ENCODE measurements around the gene PLCB2.

The PLCB2 gene

DNA sequence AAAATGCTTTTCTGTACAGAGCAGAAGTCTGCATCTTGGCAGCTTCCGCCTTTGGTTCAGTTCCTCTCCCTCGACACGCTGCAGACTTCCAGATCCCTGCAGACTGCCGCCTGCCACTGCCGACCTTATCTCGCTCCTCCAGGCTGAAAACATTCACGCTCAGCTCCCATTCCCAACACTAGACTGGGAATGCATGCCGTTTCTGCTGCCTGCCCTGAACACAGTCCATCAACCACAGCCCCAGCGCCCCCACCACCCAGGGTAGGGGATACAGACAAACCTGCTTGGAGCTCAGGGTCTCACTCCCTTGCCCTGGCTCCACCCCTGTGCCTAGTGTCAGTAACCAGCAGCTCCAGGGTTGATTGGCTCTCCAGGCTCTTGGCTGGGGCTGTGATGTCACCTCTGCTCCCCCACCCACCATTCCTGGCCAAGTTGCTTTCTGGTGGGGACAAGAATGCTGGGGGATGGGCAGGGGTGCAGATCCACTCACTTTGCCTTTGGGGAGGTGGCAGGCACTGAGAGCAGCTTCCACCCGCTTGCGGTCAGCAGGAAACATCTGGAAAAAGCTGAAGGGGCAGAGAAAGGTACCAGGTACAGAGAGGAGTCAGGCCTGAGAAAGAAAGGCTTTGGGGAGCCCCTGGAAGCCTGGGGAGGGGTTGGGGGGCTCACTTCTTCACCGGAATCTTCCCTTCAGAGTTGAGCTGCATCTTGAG, 6.1 kb downstream of the PLCB2 start:
- no peak for DNase-seq

DNA sequence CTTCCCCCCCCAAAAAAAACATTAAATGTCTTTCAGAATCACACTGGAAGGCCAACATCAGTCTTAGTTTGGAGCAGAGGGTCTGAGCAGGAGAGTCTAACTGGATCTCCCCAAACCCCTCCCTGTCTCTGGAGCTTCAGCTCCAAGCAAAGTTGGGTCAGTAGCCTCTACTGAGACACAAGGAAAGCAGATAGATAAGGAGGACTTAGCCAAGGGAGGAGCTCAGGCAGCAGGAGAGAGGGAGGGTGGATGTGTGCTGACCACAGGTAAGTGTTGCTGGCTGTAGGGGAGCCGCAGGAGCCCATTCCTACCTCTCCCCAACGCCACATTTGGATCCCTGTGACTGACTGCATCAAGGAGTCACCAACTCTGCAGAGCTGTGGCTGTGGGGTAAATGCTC, 7.0 kb downstream of the PLCB2 start:
- DNase-seq: no peak

DNA sequence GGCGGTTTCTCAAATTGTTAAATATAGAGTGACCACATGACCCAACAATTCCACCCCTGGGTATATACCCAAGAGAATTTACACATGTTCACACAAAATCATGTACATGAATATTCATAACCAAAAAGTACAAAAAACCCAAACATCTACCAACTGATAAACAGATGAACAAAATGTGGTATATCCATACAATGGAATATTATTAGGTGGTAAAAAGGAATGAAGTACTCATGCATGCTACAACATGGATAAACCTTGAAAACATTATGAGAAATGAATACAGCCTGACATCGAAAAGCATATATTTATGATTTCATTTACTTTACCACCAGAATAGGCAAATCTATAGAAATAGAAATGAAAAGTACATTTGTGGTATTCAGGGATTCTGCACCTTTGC, 7.4 kb downstream of the PLCB2 start:
- DNase-seq: no peak

DNA sequence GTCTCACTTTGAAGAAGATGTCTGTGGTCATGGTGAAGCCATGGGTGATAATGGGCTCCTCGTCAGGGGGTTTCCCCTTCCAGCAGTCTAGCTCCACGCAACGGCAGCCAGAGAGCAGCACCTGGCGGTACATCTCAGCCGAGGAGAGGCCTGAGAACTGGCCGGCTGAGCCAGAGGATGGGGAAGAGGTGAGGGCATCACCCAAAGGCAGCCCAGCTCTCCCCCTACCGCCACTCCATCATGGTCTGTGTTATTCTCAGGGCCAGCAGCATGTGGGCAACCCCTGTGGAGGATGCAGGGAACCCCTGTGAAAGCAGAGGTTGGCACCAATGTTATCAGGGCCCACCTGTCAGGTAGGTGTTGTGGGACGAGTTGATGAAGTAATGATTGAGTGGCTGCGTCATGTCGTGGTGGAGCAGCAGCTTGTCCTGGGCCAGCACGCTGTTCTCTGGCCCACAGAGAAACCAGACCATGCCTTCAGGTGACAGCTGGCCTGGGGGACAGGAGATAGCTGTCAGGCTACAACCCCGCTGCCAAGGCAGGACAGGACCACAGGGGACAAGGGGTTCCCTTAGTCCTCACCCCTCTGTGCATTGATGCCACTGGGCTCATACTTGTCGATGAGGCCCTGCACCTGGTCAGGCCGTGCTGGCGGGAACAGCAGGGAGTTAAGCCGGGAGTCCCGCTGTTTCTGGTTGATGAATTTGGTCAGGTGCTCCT, 9.4 kb downstream of the PLCB2 start:
- no peak for DNase-seq

DNA sequence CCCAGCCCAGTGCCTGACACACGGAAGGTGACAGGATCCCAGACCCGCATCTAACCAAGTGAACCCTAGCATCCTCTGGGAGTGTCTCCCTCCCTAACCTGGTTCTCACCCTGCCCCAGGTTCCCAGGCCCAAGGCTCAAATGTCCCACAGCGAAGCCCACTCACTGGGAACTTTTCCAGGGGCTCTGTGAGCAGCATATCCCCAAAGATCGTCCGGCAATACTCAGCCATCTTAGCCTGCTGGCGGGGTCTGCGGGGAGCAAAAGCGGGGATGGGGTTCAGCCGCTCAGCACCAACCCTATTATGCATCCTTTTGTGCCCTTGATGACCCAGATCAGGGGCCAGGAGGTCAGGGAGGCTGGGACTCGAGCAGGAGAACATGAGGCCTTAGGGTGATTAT, 10.4 kb downstream of the PLCB2 start:
- DNase-seq: no peak

DNA sequence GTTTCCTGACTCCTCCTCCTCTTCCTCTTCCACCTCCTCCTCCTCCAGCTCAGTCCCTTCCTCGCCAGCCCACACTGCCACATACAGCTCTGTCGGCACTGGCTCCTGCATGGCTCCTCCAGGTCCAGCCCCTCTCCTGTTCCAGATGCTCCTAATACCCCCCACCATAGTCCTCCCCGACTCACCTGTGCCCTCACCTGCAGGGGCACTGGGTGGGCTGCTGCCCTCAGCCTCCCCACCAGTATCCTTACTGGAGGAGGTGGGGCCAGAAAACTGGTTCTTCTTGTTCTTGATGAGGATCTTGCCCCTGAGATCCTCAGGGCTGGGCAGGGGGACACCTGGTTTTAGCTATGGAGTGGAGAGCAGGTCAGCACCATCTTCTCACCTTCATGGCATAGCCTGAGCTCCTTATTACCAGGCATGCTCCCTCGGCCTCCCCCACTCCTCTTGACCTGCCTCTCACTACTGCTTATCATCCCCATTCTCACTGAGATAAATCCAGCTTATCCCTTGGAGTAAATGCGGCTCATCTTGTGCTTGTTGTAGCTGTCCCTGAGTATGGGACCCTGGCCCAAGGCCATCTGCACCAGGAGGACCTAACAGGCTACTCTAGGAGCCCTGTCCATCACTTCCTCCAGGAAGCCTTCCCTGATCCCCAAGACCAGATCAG, 11.0 kb downstream of the PLCB2 start:
- no peak for DNase-seq

DNA sequence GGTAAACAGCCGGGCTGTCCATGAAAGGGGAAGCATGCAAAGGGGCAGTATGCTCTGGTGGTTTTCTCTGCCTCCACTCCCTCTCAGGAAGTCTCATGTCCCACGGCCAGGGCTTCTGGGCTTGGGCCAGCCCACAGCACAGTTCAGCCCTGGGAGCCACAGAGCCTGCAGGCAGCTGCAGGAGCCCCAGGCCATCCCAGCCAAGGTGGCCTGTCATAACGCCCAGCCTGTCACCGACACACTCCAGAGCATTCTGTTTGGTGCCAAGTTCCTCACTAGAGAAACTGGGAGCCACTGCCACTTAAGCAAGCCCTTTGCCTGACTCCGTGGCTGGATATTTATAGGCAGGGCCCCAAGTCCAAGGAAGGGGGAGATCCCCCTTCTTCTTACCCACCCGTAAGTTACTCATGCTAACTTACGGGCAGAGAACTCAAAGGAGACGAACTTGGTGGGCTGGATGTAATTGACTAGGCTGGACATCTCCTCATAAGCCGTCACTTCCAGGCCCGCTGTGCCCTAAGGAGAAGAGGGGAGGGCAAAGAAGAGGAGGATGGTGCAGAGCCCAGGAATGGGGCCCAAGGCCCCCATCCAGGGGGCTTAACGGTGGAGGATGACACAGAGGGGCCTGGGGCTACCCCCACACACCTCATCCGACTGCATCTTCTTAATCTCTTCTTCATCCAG, 11.7 kb downstream of the PLCB2 start:
- DNase-seq: no peak

DNA sequence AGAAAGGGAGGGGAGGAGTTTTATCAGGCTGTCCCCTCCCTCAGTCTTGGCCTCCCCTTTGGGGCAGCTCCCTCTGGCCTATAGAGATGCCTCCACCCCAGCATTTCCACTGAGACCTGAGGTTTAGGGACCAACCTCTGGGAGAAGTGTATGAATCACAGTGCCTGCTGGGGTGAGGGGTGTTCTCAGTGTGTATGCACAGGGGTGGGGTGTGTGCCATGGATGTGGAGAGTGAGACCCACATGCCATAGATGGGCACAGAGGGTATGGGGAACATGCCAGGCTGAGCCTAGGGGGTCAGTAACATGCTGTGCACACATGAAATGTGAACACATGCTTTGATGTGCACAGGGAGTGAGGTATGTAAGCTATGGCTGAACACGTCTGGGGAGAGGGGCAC, 12.4 kb downstream of the PLCB2 start:
- no peak for DNase-seq

DNA sequence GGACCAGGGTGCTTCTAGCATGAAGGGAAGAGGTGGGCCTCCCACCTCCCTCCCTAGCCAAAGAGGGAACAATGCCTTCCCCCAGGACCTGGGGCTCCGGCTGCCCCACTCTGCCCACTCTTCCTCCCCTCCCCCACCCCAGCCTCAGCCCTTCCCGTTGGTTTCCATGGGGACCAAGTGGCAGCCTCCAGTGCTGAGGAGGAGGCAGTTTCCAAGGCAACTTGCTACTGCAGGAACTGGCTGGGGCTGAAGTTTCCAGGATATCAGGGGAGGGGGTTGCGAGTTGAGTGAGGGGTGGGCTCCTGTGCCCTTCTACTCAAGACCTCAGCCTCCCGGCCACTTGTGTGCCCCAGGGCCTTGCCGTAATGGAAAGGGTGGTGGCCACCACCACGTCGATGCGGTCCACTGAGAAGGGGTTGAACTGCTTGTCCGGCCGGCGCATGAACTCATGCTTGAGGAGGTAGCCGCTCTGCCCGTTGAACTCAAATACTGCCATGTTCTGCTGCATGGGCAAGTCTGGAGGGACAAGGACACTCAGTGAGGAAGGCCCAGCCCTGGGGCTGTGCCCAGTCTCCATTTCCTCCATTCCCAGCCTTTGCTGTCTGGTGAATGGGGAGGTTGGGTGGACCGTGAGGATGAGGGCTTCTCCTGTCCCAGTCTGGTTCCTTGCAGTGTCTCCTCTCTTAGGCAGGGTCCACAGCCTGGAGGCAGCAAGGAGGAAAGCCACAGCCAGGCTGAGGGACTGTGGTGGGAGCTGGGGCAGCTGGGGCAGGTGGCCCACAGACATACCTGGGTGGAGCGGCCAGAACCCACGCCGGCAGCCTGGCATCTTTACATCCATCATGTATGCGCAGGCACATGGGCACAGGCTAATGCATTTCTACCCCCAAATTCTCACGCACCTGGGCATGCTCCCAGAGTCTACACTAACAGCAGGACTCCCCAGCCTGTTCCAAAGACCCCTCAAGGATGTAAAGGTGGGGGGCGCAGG, 13.5 kb downstream of the PLCB2 start:
- no peak for DNase-seq

DNA sequence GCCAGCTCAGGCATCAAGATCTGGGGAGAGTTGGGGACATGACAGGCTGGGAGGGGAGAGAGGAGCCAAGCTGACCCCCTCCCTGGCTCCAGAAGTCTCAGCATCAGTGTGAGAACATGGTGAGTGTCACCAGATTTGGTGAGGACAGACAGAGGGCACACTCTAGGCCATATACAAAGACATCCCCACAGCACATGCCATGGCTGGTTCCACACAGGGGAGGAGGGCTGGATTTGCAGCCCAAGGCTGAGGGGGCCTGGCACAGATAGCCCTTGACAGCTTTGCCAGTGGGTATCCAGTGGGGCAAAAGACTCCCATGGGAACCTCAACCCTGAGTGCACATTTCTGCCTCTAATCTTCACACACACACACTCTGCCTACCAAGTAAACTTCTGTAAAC, 14.7 kb downstream of the PLCB2 start:
- DNase-seq: no peak

DNA sequence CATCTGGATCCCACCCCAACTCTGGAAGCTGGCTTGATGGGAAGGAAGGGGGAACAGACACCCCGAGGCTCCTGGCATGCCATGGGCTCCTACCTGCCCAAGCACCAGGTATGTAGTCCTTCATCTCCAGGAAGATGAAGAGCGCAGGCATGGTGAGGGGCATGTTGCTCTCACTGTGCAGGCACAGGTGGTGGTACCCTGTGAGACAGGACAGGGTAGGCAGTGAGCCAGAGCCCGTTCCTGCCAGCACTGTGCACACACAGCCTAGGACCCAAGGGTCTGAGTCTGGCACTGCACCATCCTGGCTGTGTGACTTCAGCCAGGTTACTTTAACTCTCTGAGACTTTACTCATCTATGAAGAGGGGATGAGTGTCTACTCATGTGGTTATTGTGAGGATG, 15.5 kb downstream of the PLCB2 start:
- DNase-seq: no peak

DNA sequence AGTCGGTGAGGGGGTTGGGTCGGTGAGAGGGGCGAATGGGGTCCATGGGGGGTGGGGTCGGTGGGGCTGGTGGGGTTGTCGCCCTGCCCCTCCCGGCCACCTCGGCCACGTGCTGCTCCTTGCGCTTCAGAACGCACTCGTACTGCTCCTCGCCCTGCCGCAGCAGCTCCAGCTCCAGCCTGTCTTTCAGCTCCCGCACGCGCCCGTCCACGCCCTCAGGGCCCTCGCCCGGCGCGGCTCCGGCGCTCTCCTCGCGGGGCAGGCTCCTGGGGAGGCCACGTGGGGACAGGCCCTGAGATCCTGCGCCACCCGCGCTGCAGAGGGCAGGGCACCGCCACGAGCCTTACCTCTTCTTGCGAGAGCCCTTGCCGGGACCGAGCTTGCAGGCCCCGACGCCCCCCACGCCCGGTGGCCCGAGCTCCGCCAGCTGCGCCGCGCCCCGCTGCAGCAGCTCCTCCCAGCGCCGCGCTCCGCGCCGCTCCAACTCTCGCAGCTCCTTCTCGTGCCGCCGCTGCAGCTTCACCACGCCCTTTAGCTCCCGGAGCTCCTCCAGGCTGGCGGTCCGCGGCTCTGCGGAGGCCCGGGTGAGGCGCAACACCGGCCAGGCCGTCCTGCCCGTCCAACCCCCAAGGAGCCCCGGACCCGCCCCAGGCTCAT, 16.7 kb downstream of the PLCB2 start:
- no peak for DNase-seq

DNA sequence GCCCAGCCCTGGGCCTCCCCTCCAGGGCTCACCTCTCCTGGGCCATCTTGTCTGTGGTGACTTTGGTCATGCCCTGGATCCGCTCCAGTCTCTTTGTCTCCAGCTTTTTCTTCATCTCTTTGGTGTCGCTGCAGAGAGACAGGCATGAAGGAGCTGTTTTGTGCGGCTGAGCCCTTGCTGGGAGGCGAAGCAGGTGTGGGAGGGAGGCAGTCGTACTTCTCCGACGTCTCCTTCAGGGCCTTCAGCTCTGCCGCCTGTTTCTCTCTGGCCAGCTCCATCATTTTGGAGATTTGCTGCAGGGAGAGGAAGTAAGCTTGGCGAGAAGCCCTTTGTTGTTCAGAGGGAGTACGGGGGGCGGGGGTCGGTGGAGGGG, 17.2 kb downstream of the PLCB2 start:
- DNase-seq: no peak

DNA sequence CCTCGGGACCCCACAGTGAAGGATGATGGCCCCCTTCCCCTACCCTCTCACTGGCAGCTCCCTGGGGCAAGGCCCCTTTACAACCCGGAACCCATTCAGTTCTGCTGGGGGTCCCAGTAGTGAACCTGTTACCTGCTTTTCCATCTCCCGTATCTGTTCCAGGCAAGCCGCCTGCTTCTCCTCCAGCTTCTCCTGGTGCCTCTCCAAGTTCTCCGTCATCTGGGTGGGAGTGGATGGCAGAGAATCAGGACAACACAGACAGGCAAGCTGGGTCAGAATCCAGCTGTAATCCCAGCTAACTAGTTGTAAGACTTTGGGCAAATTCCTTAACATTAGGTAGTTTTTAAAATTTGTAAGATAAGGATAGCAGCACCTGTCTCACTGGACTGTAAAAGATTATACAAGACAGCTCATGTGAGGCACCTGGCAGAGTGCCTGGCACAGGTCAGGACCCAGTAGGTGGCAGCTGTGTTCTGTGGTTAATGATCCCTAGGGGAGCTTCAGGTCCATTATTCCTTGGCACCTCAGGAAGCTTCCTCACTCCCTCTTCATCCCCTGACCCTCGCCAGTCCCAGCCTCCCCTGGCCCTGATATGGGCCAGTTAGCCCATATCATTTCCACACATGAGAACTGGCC, 18.5 kb downstream of the PLCB2 start:
- DNase-seq: no peak

DNA sequence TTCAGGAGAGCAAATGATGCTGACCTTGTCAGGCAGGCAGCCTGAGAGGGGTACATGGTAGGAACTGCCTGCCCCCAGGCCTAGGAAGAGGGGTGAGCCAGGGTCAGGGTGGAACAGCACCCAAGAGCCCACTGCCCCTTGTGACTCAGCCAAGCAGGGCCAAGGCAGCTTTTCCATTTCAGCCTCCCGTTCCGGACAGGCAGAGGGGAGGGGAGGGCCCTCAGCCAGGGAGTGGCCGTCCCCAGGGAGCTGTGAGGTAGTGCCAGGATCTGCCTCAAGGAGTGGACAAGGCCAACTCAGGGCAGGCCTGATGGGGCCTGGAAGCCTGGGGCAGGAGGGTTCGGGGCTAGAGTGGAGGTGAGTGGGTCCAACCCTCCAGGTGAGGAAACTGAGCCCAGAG, 19.8 kb downstream of the PLCB2 start:
- DNase-seq: no peak

DNA sequence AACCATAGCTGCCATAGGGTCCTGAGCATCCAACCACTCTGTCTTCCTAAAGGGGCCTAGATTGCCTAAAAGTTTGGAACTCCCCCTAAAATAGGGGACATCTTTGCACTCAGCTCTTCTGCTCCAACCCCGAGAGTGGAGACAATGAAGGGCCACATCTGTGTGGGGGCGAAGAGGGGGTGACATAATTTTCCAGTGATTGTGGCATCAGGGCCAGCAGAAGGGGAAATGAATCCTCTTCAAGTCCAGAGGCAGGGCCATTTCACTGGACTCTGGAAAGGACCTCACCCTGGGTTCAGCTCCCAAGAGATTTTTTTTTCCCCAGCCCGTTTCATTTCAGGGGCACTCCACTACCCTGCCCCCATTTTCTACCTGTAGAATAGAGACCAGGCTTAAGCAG, 20.2 kb downstream of the PLCB2 start:
- no peak for DNase-seq

DNA sequence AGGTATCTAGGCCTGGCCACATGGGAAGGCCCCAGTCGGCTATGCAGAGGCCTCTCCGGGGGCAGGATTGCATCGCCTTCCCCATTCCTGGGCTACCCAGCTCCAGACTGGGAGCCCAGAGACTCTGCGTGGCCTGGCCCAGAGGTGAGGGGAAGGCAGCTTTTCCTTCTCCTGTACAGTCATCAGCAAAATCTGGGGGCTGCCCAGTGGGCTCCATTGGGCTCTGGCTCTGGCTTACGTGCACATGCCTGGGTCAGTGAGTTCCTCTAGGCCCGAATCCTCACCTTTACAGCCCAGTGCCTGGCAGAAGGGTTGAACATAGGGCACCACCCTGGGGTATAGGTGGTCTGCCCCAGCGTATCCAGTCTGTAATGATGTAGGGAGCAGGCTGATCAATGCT, 20.9 kb downstream of the PLCB2 start:
- DNase-seq: no peak

DNA sequence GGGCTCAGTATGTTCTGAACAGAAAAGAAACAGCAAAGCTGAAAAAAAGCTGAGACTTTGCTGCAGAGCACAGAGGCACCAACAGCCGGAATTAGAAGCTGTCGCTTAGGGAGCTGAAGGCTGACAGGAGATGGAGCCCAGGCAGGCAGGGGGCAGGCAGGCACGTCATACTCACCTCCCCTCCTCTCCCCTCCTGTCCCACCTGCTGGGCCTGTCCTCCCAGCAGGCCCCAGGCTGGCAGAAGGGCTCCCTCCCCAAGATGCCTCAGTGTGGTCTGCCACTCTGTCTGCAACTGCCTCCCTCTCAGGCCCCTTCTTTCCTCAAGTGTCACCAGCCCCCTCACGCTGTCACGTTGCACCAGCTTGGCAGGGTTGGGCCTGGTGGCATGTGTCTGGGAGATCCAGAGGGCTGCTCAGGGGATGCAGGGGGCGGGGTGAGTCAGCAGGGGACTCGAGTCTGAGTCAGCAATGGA, 21.6 kb downstream of the PLCB2 start:
- DNase-seq: no peak

DNA sequence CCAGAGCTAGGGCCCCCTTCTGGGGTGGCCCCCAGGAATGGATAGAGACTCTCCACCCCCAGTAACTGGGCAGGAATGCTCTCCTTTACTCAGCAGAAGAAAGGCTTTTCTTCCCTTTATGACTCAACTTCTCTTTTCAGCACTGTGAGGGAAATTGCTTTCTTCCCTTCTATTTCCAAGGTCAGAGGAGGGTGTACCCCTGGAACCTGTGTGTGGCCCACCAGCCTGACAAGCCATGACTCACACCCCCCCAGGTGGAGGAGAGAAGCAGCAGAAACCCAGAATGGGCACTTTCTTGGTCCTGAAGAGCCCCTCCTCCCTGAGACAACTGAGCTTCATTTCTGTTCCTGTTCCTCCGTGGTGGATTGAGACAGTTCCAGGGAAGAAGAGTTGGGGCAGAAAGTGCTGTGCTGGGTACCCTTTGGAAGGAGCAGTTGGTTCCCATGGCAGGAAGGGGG, 22.2 kb downstream of the PLCB2 start:
- DNase-seq: no peak

DNA sequence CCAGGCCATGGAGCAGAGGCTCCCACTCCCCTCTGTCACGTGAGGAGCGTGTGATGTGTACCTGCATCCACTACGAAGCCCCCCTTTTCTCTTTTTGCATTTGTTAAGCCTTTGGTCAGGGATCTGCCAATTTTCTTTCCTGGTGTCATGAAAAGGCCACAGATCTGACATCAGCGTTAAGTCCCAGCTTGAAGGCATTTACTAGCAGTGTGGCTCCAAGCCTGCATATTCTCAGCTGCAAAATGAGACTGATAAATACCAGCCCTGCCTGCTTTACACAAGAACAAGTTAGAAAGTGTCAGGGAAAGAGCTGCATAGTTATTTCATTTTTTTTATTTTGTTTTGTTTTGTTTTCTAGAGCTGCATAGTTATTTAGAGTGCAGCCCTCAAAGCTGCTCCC, 22.6 kb downstream of the PLCB2 start:
- DNase-seq: no peak

Measured in CD4-positive, alpha-beta T cell treated with Interleukin-17A for 4 hours (primary cell).